GM21619 (cell line): Measurements from ENCODE around the gene MTSS2.
"Not testable (repeated sequence)": the region's sequence is repeated elsewhere in the genome, so short reads cannot be mapped to it uniquely, and the experiment has no call there.

Experiments used
- ATAC-seq: cut with Tn5 transposase; IDR thresholded peaks from one replicate; pipeline ENCODE4 v1.9.1; 2021; ENCODE audit not compliant: unreplicated experiment

MTSS2 gene

DNA sequence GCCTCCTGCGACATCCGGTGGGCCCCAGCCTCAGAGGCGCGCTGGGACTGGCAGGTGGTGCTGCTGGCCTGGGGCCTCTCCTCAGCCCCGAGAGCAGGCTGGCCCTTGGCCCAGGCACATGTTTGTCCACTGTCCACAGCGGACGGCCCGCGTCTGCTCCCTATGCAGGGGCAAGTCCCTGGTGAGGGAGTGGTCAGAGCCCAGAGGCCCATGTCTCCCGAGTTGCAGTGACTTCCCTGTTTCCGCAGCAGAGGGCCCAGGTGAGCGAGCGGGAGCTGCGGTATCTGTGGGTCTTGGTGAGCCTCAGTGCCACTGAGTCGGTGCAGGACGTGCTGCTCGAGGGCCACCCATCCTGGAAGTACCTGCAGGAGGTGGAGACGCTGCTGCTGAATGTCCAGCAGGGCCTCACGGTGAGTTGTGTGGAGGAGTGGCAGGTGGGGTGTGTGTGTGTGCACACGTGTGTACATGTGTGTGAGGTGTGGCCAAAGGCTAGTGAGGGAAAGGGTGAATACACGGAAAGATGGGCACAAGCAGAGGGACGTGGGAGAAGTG, 29.1 kb downstream of the MTSS2 start:
- ATAC-seq = no peak

DNA sequence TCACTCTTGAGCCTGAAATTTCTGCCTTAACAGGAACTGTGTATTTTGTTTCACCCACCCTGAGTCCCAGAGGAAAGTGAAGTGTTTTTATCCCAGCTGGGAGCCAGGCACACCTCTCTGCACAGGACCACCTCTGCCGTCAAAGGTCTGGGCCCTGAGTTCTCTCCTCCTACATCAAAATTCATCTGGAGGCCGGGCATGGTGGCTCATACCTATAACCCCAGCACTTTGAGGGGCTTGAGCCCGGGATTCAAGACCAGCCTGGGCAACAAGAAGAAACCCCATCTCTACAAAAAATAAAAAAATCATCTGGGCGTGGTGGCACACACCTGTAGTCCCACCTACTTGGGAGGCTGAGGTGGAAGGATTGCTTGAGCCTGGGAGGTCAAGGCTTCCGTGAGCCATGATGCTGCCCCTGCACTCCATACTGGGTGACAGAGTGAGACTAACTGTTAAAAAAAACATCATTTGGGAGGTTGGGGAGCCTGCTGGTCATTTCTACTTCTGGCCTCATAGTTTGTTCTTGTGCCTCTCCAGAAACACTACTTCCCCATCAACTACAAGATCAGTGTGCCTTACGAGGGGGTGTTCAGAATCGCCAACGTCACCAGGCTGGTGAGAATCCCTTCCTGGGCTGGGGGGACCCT, 29.7 kb downstream of the MTSS2 start:
- no peak for ATAC-seq

DNA sequence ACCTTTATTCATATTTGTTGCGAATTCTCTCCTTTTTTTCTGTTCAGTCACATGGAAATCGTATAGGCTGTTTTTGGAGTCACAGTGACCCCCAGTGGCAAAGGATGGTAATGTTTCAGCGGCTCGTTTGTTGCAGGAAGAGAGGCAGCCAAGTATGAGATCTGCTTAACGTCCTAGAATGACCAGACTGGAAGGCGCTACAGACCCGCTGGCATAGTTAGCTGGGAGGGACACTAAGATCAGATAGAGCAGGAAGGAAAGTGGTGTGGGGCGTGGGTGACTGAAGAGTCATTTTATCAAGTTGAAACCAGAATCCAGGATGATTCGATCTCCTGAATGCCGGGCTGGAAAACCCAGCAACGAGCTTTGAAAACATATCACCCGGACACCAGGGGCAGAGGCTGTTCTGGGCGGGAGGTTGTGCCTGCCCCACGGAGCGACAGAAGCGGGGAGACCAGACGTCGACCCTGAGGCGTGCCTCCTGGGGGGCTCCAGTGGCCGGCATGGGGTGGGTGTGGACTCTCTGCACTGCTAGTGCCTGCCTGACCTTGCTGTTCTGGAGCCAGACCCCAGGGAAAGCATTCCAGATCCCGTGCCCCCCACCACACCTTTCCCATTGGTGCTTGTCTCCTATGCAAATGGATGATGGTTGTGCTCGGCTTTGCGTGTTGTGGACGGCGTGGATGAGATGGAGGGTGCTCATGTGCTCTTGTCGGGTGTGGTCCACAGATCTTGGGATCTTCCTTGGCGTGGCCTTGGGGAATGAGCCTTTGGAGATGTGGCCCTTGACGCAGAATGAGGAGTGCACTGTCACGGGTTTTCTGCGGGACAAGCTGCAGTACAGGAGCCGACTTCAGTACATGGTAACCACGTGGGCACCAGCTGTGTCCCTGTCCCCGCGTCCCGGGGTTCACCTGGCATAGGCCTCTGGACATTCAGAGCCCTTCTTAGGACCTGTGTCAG, 31.8 kb downstream of the MTSS2 start:
- no peak for ATAC-seq

DNA sequence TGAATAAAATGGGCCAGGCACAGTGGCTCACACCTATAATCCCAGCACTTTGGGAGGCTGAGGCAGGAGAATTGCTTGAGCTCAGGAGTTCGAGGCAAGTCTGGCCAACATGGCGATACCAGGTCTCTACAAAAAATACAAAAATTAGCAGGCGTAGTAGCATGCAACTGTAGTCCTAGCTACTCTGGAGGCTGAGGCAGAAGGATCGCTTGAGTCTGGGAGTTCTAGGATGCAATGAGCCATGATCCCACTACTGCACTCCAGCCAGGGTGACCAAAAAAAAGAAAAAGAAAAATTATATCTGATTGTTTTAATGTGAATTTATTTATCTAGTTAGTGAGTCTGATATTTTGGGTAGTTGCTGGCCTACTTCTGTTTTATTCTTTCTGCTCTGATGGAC, 32.4 kb downstream of the MTSS2 start:
- no peak for ATAC-seq

DNA sequence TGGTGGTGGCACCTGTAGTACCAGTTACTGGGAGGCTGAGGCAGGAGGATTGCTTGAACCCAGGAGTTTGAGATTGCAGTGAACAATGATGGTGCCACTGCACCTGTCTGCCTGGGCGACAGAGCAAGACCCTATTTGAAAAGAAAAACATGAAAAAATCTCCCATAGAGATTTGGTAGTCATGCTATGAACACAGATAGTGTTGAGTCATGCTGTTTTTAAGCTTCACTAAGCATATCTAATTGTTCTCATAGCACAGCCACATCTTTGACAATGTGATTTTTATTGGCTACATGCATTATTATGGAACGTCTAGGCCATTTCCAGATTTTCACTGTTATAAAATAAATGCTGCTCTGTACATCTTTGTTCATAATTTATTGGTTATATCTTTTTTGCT, 33.5 kb downstream of the MTSS2 start:
- ATAC-seq = no peak

DNA sequence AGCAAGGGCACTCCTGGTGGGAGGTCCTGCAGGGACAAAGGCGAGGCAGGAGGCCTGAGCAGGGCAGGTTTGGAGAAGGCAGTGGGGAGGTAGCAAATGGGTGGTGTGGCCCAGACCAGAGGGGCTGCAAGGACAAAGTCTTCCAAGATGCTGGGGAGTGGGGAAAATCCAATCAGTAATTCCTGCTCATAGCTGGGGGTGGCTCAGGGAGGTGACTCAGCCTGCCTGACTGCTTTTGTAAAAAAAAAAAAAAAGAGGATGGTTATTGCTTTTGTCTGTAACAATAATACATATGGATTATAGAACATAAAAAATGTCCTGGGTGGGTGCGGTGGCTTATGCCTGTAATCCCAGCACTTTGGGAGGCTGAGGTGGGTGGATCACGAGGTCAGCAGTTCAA, 34.3 kb downstream of the MTSS2 start:
- ATAC-seq = no peak

DNA sequence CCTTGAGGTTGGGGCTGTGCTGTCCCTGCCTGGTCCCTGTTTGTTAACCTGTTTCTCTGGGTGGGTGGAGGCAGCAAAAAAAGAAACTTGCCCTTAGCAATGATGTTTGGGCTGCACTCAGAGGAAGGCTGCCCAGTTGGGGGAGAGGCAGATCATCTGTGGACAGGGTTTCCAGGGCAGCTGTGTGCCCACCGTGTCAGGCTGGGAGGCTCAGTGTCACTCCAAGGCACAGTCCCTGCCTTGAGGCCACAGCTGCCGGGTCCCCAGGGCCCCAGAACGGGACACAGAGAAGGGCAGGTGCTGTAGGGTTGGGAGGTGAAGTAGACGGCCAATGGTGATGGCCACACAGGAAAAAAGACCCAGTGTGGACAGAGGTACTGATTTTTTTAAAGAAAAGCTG, 35.6 kb downstream of the MTSS2 start:
- no peak for ATAC-seq

DNA sequence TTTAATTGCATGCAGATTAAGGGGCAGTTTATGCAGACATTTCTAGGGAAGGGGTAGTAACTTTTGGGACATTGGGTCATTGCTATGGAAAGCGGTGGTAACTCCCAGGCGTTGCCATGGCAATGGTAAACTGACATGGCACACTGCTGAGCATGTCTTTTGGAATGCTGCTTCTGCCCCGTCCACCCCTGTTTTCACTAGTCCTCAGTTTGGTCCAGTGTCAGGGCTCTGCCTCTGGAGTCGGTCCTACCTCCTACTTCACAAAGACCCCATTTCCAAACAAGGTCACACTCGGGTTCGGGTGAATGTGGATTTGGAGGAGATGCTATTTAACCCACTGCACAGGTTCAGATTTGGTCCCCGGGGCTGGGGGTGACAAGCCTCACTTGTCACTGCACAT, 36.6 kb downstream of the MTSS2 start:
- ATAC-seq = no peak

DNA sequence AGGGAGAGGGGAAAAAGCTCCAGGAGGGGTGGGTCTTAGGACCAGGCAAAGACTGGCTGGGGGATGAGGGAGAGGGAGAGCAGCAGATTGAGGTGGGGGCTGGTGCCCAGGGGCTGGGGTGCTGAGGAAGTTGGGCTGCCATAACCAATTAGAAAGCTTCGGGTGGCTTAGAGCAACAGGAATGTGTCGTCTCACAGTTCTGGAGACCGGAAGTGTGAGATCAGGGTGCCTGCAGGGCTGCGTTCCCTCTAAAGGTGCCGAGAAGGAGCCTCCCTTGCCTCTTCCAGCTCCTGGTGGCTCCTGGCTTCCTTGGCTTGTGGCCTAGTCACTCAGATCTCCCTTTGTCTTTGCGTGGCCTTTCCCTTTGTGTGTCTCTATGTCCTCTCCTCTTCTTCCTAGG, 37.2 kb downstream of the MTSS2 start:
- ATAC-seq = no peak

DNA sequence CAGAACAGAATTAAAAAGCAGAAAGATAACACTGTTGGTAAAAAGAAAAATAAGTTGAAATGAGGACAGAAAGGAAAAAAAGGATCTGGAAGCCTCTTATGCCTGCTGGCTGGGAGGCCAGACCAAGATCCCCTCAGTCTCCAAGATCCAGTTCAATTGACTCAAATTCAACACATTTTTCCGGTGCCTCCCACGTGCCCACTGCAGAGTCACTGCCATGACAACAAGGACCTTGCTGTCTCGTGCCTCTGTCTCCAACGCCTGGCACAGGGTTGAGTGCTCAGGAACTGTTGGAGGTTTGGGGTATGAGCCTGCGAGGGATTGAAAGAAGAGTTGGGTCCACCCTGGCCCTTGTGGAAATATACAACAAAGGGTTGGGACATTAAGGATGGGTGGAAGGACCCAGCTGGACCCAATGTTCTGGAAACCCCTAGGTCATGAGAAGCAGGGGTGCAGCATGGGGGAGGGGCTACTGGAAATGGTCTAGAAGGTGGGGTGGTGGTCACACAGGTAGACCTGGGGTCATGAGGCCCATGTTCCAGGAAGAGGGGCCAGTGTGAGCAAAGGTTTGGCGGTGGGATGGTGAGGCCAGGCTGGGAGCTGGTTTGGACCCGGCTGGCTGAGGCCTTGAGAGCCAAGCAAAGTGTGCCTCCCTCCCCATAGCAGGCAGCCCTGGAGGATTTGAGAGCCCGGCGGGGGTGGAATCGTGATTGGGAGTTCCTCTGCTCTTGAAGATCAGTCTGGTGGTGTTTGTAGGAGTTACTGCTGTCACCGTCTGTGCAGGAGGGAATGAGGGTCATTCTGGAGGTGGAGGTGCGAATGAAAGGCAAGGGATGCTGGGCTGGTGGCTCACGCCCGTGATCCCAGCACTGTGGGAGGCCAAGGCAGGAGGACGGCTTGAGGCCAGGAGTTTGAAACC, 38.2 kb downstream of the MTSS2 start:
- no peak for ATAC-seq

DNA sequence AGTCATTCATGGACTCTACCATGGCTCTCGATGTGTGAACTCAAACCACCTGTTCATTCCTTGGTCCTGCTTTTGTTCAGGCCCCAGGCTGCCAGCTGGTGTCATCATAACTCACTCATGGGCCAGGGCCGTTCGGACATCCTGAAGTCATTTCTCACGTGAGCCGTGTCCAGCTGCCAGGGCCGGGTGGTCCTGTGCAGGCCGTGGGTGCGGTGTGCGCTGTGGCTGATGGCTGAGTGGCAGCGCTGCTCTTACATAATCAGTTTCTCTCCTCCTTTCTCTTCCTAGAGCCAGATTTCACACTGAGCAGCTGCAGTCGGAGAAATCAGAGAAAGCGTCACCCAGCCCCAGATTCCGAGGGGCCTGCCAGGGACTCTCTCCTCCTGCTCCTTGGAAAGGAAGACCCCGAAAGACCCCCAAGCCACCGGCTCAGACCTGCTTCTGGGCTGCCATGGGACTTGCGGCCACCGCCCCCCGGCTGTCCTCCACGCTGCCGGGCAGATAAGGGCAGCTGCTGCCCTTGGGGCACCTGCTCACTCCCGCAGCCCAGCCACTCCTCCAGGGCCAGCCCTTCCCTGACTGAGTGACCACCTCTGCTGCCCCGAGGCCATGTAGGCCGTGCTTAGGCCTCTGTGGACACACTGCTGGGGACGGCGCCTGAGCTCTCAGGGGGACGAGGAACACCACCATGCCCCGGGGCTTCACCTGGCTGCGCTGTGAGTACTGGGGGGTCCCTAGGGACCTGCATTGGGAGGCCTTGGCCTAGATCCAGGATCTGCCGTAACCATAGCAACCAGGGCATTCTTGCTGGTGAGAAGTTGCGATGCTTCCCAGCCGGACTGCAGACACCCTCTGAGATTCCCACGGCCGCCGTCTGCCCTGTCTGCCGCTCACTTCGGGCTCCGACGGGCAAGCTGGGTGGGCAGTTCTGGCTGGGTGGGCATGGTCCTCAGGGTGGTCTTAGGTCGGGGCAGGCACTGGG, 39.3 kb downstream of the MTSS2 start, which contains the start of gene IL34:
IL34 (plus strand) TSS at position 300 of the 982 bp plus-strand sequence; CDS start at position 689, 389 bp downstream.
- no peak for ATAC-seq

DNA sequence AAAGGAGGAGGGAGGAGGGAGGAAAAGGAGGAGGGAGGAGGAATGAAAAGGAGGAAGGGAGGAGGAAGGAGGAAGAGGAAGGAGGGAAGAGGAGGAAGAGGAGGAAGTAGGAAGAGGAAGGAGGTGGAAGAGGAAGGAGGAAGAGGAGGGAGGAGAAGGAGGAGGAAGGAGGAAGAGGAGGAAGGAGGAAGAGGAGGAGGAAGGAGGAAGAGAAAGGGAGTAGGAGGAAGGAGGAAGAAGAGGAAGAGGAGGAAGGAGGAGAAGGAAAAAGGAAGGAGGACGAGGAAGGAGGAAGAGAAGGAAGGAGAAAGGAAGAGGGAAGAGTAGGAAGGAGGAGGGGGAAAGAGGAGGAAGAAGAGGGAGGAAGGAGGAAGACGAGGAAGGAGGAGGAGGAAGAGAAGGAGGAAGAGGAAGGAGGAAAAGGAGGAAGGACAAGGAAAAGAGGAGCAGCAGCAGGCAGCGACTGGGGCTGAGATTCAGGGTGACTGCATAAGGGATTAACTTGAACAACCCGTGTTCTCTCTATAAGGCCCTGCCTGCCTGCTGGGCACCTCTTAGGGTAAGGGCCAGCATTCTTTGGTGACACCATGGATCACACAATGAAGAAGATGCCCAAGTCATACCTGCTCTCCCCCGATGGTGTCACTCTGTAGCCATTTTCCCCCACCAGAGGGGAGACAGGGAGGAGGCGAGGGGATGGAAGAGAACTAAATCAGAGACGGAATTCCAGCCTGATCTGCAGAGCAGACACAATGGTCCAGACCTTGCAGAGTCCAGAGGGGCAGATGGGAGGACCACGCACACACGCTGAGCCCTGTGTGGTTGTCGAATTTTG, 40.9 kb downstream of the MTSS2 start:
- no peak for ATAC-seq

DNA sequence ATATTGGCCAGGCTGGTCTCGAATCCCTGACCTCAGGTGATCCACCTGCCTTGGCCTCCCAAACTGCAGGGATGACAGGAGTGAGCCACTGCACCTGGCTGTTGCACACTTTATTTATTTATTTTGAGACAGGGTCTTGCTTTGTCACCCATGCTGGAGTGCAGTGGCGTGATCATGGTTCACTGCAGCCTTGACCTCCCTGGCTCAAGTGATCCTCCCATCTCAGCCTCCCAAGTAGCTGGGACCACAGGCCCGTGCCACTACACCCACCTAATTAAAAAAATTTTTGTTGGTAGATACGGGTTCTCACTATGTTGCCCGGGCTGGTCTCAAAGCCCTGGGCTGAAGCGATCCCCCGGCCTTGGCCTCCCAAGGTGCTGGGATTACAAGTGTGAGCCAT, 42.6 kb downstream of the MTSS2 start:
- ATAC-seq = not testable (repeated sequence)

DNA sequence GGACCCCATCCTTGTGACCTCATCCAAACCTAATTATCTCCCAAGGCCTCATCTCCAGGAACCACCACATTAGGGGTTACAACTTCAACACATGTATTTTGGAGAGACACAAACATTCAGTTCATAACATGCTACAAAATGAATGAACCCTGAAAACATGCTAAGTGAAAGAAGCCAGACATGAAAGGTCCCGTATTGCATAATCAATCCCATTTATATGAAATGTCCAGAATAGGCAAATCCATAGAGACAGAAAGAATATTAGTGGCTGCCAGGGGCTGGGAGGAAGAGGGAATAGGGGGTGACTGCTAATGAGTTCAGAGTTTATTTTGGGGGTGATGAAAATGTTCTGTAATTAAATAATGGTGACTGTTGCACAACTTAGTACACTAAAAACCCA, 43.2 kb downstream of the MTSS2 start:
- no peak for ATAC-seq

DNA sequence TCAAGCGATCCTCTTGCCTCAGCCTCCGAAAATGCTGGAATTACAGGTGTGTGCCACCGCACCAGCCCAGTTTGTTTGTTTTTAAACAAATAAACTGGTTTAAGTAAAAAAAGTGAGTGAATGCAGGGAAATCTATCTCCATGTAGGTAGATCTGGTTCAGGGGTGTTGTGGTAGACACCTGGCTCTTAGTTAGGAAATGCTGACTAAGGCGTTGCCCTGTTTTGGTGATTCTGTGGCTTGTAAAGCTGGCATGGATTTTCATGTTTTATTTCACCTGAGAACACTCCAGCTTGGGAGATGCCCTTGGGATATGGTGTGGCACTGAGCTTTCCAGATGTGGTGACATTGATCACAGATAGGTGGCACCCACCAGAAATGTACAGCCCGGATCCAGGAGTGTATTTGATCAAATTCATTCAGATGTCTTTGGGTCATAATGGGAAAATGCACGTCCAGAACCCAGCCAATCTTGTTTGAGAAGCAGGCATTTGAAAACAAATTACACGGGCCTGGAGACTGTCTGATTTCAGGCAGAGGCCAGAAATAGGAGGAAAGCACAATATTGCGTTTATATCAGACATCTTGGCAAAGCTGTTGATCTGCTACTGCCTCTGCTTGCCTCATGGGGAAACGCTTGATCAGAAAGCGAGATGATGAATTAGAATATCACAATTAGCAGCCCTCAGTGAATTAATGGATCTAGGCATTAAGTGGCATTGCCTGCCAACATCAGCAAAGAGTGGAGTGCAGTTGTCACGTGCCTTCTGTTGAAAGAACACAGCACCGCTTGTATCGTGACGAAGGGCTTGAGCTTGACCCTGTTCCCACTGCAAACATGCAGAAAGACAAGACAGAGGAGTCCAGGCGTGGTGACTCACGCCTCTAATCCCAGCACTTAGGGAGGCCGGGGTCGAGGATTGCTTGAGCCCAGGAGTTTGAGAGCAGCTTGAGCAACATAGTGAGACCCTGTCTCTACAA, 46.8 kb downstream of the MTSS2 start:
- ATAC-seq = no peak
